Peyer's patch (tissue), 4 donors: Measurements from ENCODE around the gene MYO18B. TPM values are rescaled to one million over a fixed set of nuclear protein-coding genes. Genes with fewer than 3 reads are reported as not detected.

Experiments used
- DNase-seq, 3 donors: peaks; one replicate each; pipeline ENCODE4 v3.0.0-alpha.2; 2017 to 2019
- H3K27ac ChIP-seq, 4 donors: fragments of 200-600 bp; sonication (generic); one replicate each; pipeline ENCODE4 v1.5.1; 2016 to 2019
- H3K27me3 ChIP-seq, 2 donors: fragments of 200-600 bp; sonication (generic); one replicate each; pipeline ENCODE4 v1.5.1; 2019
- H3K36me3 ChIP-seq, 3 donors: fragments of 200-600 bp; sonication (generic); one replicate each; pipeline ENCODE4 v1.5.1; 2016 to 2019
- H3K4me1 ChIP-seq, 4 donors: fragments of 200-600 bp; sonication (generic); one replicate each; pipeline ENCODE4 v1.5.1; 2016 to 2019
- H3K4me3 ChIP-seq, 4 donors: fragments of 200-600 bp; sonication (generic); 1 replicate in 3 of 4; 2 replicates in 1 of 4; pipeline ENCODE4 v1.5.1; 2016 to 2019; ENCODE audit warnings: mild to moderate bottlenecking in 1 of 4
- H3K9me3 ChIP-seq, 4 donors: fragments of 200-600 bp; sonication (generic); one replicate each; pipeline ENCODE4 v1.5.1; 2016 to 2019; ENCODE audit warnings: mild to moderate bottlenecking in 1 of 4
- CTCF ChIP-seq, 6 experiments: fragments of 450-650 bp in 4 of 6; fragments of 200-600 bp in 2 of 6; sonication (generic) in 1 of 6; IDR thresholded peaks; one replicate each; pipeline ENCODE4 v1.5.1; 2017 to 2019; ENCODE audit warnings: antibody characterized with exemption in 6 of 6, mild to moderate bottlenecking in 3 of 6, moderate library complexity in 1 of 6
- POLR2A ChIP-seq, 2 donors: fragments of 450-650 bp; IDR thresholded peaks; one replicate each; pipeline ENCODE4 v1.5.1; 2017; ENCODE audit warnings: antibody characterized with exemption in 2 of 2, mild to moderate bottlenecking in 2 of 2, moderate library complexity in 2 of 2
- total RNA-seq, 4 donors: library from RNA; depleted of rRNA; stranded (reverse); fragments of >200 nt; gene quantifications; one replicate each; pipeline ENCODE4 v1.1.0, GENCODE V29; 2016

The MYO18B gene
- under 1 TPM in 2 of 4 donors, not detected in 2; 0.28 to 0.83 TPM for total RNA-seq

GRCh38 chr22:25741692-25742626 lies at the start of gene MYO18B:
TSS of gene MYO18B (plus strand) at chr22:25742188. CDS start at chr22:25761093, 18,905 bp downstream.
- TF ChIP-seq POLR2A (IDR thresholded peaks at IDR 0.05), result no peak
- no peak for TF ChIP-seq CTCF (IDR thresholded peaks at IDR 0.05)
- no peaks in the 10 kb centered on the region for H3K27me3 ChIP-seq
- H3K9me3 ChIP-seq, result no peaks in the 10 kb centered on the region
- no peaks in the 10 kb centered on the region for H3K4me1 ChIP-seq
- no peak within 1 kb of the TSS for H3K4me3 ChIP-seq
- H3K27ac ChIP-seq, result no peak within 1 kb of the TSS
- H3K36me3 ChIP-seq, result no peaks in the 10 kb centered on the region
- peak in 1 of 3 donors; percentile 27 for DNase-seq

GRCh38 chr22:25692397-25693267 lies 49.4 kb upstream of the MYO18B start:
- no peaks in the 10 kb centered on the region for H3K36me3 ChIP-seq
- no peaks in the 10 kb centered on the region for H3K4me1 ChIP-seq
- no peak for DNase-seq
- TF ChIP-seq POLR2A (IDR thresholded peaks at IDR 0.05), result no peak
- TF ChIP-seq CTCF (IDR thresholded peaks at IDR 0.05), result no peak
- H3K9me3 ChIP-seq, result no peaks in the 10 kb centered on the region
- H3K4me3 ChIP-seq, result no peak overlapping the region
- H3K27me3 ChIP-seq, result no peaks in the 10 kb centered on the region
- no peak overlapping the region for H3K27ac ChIP-seq

GRCh38 chr22:25693268-25693565 lies 48.8 kb upstream of the MYO18B start:
- no peaks in the 10 kb centered on the region for H3K36me3 ChIP-seq
- H3K4me1 ChIP-seq, result no peaks in the 10 kb centered on the region
- no peak overlapping the region for H3K27ac ChIP-seq
- H3K4me3 ChIP-seq, result no peak overlapping the region
- no peak for DNase-seq
- no peaks in the 10 kb centered on the region for H3K27me3 ChIP-seq
- TF ChIP-seq POLR2A (IDR thresholded peaks at IDR 0.05) (no peak), CTCF (IDR thresholded peaks at IDR 0.05) (no peak)
- H3K9me3 ChIP-seq, result no peaks in the 10 kb centered on the region

- Histone ChIP-seq H3K27me3 (no peaks in the 10 kb centered on the region), H3K27ac (no peak overlapping the region), H3K4me3 (no peak overlapping the region), H3K9me3 (no peaks in the 10 kb centered on the region), H3K4me1 (no peaks in the 10 kb centered on the region), H3K36me3 (no peaks in the 10 kb centered on the region)
- no peak for DNase-seq
- TF ChIP-seq CTCF (IDR thresholded peaks at IDR 0.05), result no peak
- TF ChIP-seq POLR2A (IDR thresholded peaks at IDR 0.05), result no peak
These were observed 47.6 kb upstream of the MYO18B start for GRCh38 chr22:25694196-25694907.

GRCh38 chr22:25695146-25695545 lies 46.8 kb upstream of the MYO18B start:
- no peak overlapping the region for H3K4me3 ChIP-seq
- H3K9me3 ChIP-seq, result no peaks in the 10 kb centered on the region
- no peaks in the 10 kb centered on the region for H3K4me1 ChIP-seq
- no peak overlapping the region for H3K27ac ChIP-seq
- no peak for DNase-seq
- TF ChIP-seq CTCF (IDR thresholded peaks at IDR 0.05), result no peak
- H3K36me3 ChIP-seq, result no peaks in the 10 kb centered on the region
- H3K27me3 ChIP-seq, result no peaks in the 10 kb centered on the region
